Smooth muscle cell (in vitro differentiated cells): ENCODE data around the gene MAEL. TPM values are rescaled to one million over a fixed set of nuclear protein-coding genes. Genes with fewer than 3 reads are reported as not detected.
A peak's percentile ranks its signal among the peaks of the same experiment; 100 is the strongest.

Experiments used
- DNase-seq: peaks from one replicate; lab custom pipeline; 2025; ENCODE audit not compliant: unreplicated experiment; lab: John Stamatoyannopoulos, UW
- H2AFZ ChIP-seq: fragments of 200-600 bp; sonication (generic); 2 replicates; pipeline ENCODE4 v1.6.0; 2016; ENCODE audit warnings: antibody characterized with exemption, low read depth, mild to moderate bottlenecking
- H3F3A ChIP-seq: fragments of 200-600 bp; sonication (generic); 2 replicates; pipeline ENCODE4 v1.6.0; 2017; ENCODE audit warnings: antibody characterized with exemption, low read depth
- H3K27ac ChIP-seq: fragments of 200-600 bp; sonication (generic); 2 replicates; pipeline ENCODE4 v1.5.1; 2016; ENCODE audit warnings: low read depth, mild to moderate bottlenecking
- H3K27me3 ChIP-seq: fragments of 200-600 bp; sonication (generic); 2 replicates; pipeline ENCODE4 v1.6.1; 2016; ENCODE audit warnings: low read depth, mild to moderate bottlenecking
- H3K36me3 ChIP-seq: fragments of 200-600 bp; sonication (generic); 2 replicates; pipeline ENCODE4 v1.5.1; 2016; ENCODE audit warnings: low read depth
- H3K4me1 ChIP-seq: fragments of 200-600 bp; sonication (generic); 2 replicates; pipeline ENCODE4 v1.5.1; 2016; ENCODE audit warnings: low read depth
- H3K4me2 ChIP-seq: fragments of 200-600 bp; sonication (generic); 2 replicates; pipeline ENCODE4 v1.6.0; 2016; ENCODE audit warnings: mild to moderate bottlenecking
- H3K4me3 ChIP-seq: fragments of 200-600 bp; sonication (generic); 2 replicates; pipeline ENCODE4 v1.5.1; 2016; ENCODE audit warnings: mild to moderate bottlenecking
- H3K79me2 ChIP-seq: fragments of 200-600 bp; sonication (generic); 2 replicates; pipeline ENCODE4 v1.6.0; 2016; ENCODE audit warnings: low read depth, mild to moderate bottlenecking
- H3K9ac ChIP-seq: fragments of 200-600 bp; sonication (generic); 2 replicates; pipeline ENCODE4 v1.6.0; 2016; ENCODE audit warnings: low read depth
- H3K9me3 ChIP-seq: fragments of 200-600 bp; sonication (generic); replicated peaks from 2 replicates; pipeline ENCODE4 v1.5.1; 2016; ENCODE audit warnings: low read depth
- H4K20me1 ChIP-seq: fragments of 200-600 bp; sonication (generic); 2 replicates; pipeline ENCODE4 v1.6.0; 2016; ENCODE audit warnings: low read depth
- CTCF ChIP-seq: fragments of 200-600 bp; sonication (generic); IDR thresholded peaks from 2 replicates; pipeline ENCODE4 v1.5.1; 2017; ENCODE audit warnings: borderline replicate concordance, mild to moderate bottlenecking, antibody characterized with exemption; ENCODE audit not compliant: insufficient read depth, poor library complexity, severe bottlenecking
- WGBS: methylation state at CpG from one replicate; pipeline ENCODE4 v1.1.7; 2016; ENCODE audit warnings: low lambda C conversion rate; 5-methylcytosine and 5-hydroxymethylcytosine counted together
- polyA plus RNA-seq: library from polyadenylated mRNA; unstranded; fragments of >200 nt; fragmentation: Nextera tagmentation; extraction: Ambion mirVana; gene quantifications from 2 replicates; pipeline ENCODE4 v1.2.1, GENCODE V29; 2016
- total RNA-seq: library from RNA; depleted of rRNA; stranded (reverse); fragments of >200 nt; gene quantifications from 2 replicates; pipeline ENCODE4 v1.2.3, GENCODE V29; 2014

The MAEL gene
- total and polyA plus RNA-seq, 2 experiments from 2014 or later: 0.27 TPM; not detected in 1

GRCh38 chr1:166952002-166952746 is 36.9 kb upstream of the MAEL start:
- H3K9me3 ChIP-seq: no peaks in the 10 kb centered on the region
- no peaks in the 10 kb centered on the region for H3F3A ChIP-seq
- peaks cover 51% of the 10 kb centered on the region for H3K4me1 ChIP-seq
- WGBS: 37% methylated on average over 4 of the region's 4 CpGs
- H3K36me3 ChIP-seq: no peaks in the 10 kb centered on the region
- no peaks in the 10 kb centered on the region for H3K79me2 ChIP-seq
- no peaks in the 10 kb centered on the region for H4K20me1 ChIP-seq
- DNase-seq: no peak
- H2AFZ ChIP-seq: no peak overlapping the region
- peak overlapping the region; percentile 38 for H3K4me2 ChIP-seq
- no peak for TF ChIP-seq CTCF
- H3K9ac ChIP-seq: no peak overlapping the region
- H3K27me3 ChIP-seq: no peaks in the 10 kb centered on the region
- H3K27ac ChIP-seq: peak overlapping the region; percentile 42
- H3K4me3 ChIP-seq: no peak overlapping the region

GRCh38 chr1:166953491-166953890 is 35.6 kb upstream of the MAEL start:
- H2AFZ ChIP-seq: no peak overlapping the region
- H3K4me2 ChIP-seq: no peak overlapping the region
- no peak overlapping the region for H3K4me3 ChIP-seq
- no peak overlapping the region for H3K9ac ChIP-seq
- peaks cover 4% of the 10 kb centered on the region for H3K27me3 ChIP-seq
- TF ChIP-seq CTCF: no peak
- H3K4me1 ChIP-seq: peaks cover 40% of the 10 kb centered on the region
- H3F3A ChIP-seq: no peaks in the 10 kb centered on the region
- no peaks in the 10 kb centered on the region for H3K36me3 ChIP-seq
- H3K79me2 ChIP-seq: no peaks in the 10 kb centered on the region
- no peaks in the 10 kb centered on the region for H3K9me3 ChIP-seq
- no peak for DNase-seq
- H3K27ac ChIP-seq: no peak overlapping the region
- no peaks in the 10 kb centered on the region for H4K20me1 ChIP-seq

- H4K20me1 ChIP-seq: no peaks in the 10 kb centered on the region
- H3K27ac ChIP-seq: no peak overlapping the region
- no peak overlapping the region for H3K9ac ChIP-seq
- H3K27me3 ChIP-seq: peaks cover 26% of the 10 kb centered on the region
- no peak for DNase-seq
- H3K36me3 ChIP-seq: no peaks in the 10 kb centered on the region
- peaks cover 24% of the 10 kb centered on the region for H3K4me1 ChIP-seq
- H3F3A ChIP-seq: no peaks in the 10 kb centered on the region
- no peaks in the 10 kb centered on the region for H3K9me3 ChIP-seq
- no peaks in the 10 kb centered on the region for H3K79me2 ChIP-seq
- WGBS: 90% methylated on average over 2 of the region's 2 CpGs
- no peak for TF ChIP-seq CTCF
- no peak overlapping the region for H2AFZ ChIP-seq
- no peak overlapping the region for H3K4me2 ChIP-seq
- H3K4me3 ChIP-seq: no peak overlapping the region
These were observed 32.8 kb upstream of the MAEL start for GRCh38 chr1:166956057-166956850.

GRCh38 chr1:166956872-166957271 is 32.2 kb upstream of the MAEL start:
- no peaks in the 10 kb centered on the region for H4K20me1 ChIP-seq
- H3F3A ChIP-seq: no peaks in the 10 kb centered on the region
- H3K4me2 ChIP-seq: no peak overlapping the region
- no peaks in the 10 kb centered on the region for H3K36me3 ChIP-seq
- H3K4me3 ChIP-seq: no peak overlapping the region
- H3K9ac ChIP-seq: no peak overlapping the region
- peaks cover 18% of the 10 kb centered on the region for H3K4me1 ChIP-seq
- no peak for DNase-seq
- no peak for TF ChIP-seq CTCF
- H2AFZ ChIP-seq: no peak overlapping the region
- H3K9me3 ChIP-seq: no peaks in the 10 kb centered on the region
- H3K27ac ChIP-seq: no peak overlapping the region
- WGBS: 100% methylated on average over 2 of the region's 2 CpGs
- H3K27me3 ChIP-seq: peaks cover 32% of the 10 kb centered on the region
- H3K79me2 ChIP-seq: no peaks in the 10 kb centered on the region
